ENCODE measurements around the gene RCOR2. TPM values are rescaled to one million over a fixed set of nuclear protein-coding genes. Genes with fewer than 3 reads are reported as not detected.

RCOR2 gene
- total and polyA plus RNA-seq, 2 of the 4 experiments (the other 2 are of a cell fraction): 0.90 to 2.0 TPM

GRCh38 chr11:63941901-63942300, 24.9 kb upstream of the RCOR2 start:
- BruUV-seq (replicated peaks): no TSS peak
- POLR2A ChIA-PET (ENCODE audit: unreplicated experiment): no interaction called here
- Histone ChIP-seq H2AK5ac (ENCODE audit: low read depth, low read length) (no peak overlapping the region), H4K5ac (ENCODE audit: low read depth, low read length) (no peak overlapping the region), H3K4me3 (ENCODE audit: insufficient read depth, low read depth, low read length) (no peak overlapping the region), H3K27me3 (ENCODE audit: control insufficient read depth, insufficient read depth, low read length) (no peaks in the 10 kb centered on the region), H3K14ac (replicated peaks; ENCODE audit: low read depth, low read length) (no peak overlapping the region), H2AK9ac (replicated peaks; ENCODE audit: low read depth, low read length, poor library complexity) (no peak overlapping the region), H2BK5ac (ENCODE audit: low read depth, low read length, poor library complexity, severe bottlenecking) (no peak overlapping the region), H3K4me1 (ENCODE audit: control insufficient read depth, insufficient read depth, low read length) (peaks cover 6% of the 10 kb centered on the region; the same call in 1 of the 2 replicates), H4K20me1 (ENCODE audit: insufficient read depth, low read length) (peaks cover 6% of the 10 kb centered on the region), H4K8ac (ENCODE audit: low read depth in 2 of 2, low read length in 2 of 2) (no peak overlapping the region), H3K9me3 (ENCODE audit: control insufficient read depth, insufficient read depth, low read length) (no peaks in the 10 kb centered on the region), H3K18ac (ENCODE audit: low read depth, low read length) (no peak overlapping the region), H3K9ac (ENCODE audit: low read depth, low read length) (no peak overlapping the region), H2AFZ (replicated peaks; ENCODE audit: low read length, poor library complexity) (no peak overlapping the region), H2BK20ac (ENCODE audit: low read depth, low read length) (no peak overlapping the region), H3K27ac (ENCODE audit: insufficient read depth, low read length) (no peak overlapping the region), H2BK15ac (ENCODE audit: low read depth, low read length) (no peak overlapping the region), H3K56ac (ENCODE audit: extremely low read depth, insufficient read depth, low read length) (no peak overlapping the region), H4K91ac (ENCODE audit: insufficient read depth, low read depth, low read length) (no peak overlapping the region), H3K23ac (ENCODE audit: low read depth, low read length) (no peak overlapping the region), H3K9me1 (ENCODE audit: insufficient read depth, low read length) (no peaks in the 10 kb centered on the region; the same call in 1 of the 2 replicates), H3K4ac (ENCODE audit: low read depth, low read length) (no peak overlapping the region), H3K36me3 (ENCODE audit: control insufficient read depth, insufficient read depth, low read length) (peaks cover 7% of the 10 kb centered on the region), H3K79me1 (ENCODE audit: low read depth in 1 of 2, low read length in 2 of 2) (peaks cover 32 to 64% of the 10 kb centered on the region in 2 experiments), H2BK120ac (ENCODE audit: low read depth, low read length) (no peak overlapping the region), H3K4me2 (ENCODE audit: low read depth, low read length) (no peak overlapping the region)
- DNase-seq: no peak
- CTCF ChIA-PET: no interaction called here
- no CpG with 5 or more reads among the region's 4 CpGs for WGBS, 2 experiments (ENCODE audit: extremely low coverage in 2 of 2, insufficient read length in 1 of 2)
- intact Hi-C loops (cut with micrococcal nuclease): no loop called here
- no peak for ATAC-seq (ENCODE audit: low read depth)
- in situ Hi-C loops (cut with MboI; ENCODE audit: low sequenced_read_pairs): loop anchor here (10.0 to 25.0 kb wide), 2 partner anchors 177 to 455 kb away; partner anchors contain the start of genes PLAAT5 and ZFTA
- no peak for TF ChIP-seq FOS (IDR thresholded peaks at IDR 0.05; ENCODE audit: low read depth, low read length)
- TF ChIP-seq POLR2A (IDR thresholded peaks at IDR 0.05; ENCODE audit: low read depth, low read length): no peak
- no peak for TF ChIP-seq CHD1 (IDR thresholded peaks at IDR 0.05; ENCODE audit: low read depth, low read length)
- no peak for TF ChIP-seq MAFK (IDR thresholded peaks at IDR 0.05; ENCODE audit: low read depth, low read length)
- dilution Hi-C loops (cut with HindIII; ENCODE audit: low sequenced_read_pairs, unreplicated experiment): no loop called here
